HG03520 (cell line): ENCODE results near the gene NFATC2.

Source experiments
- ATAC-seq: cut with Tn5 transposase; IDR thresholded peaks from one replicate; pipeline ENCODE4 v1.9.1; 2021; ENCODE audit warnings: mild to moderate bottlenecking, moderate library complexity; ENCODE audit not compliant: unreplicated experiment

Gene NFATC2

GRCh38 chr20:51457533-51457932 lies 85.0 kb downstream of the NFATC2 start:
- ATAC-seq = no peak

GRCh38 chr20:51456511-51457509 lies 85.7 kb downstream of the NFATC2 start:
- ATAC-seq = no peak

GRCh38 chr20:51454250-51454865 lies 88.2 kb downstream of the NFATC2 start:
- ATAC-seq = no peak

GRCh38 chr20:51452734-51453365 lies 89.7 kb downstream of the NFATC2 start:
- ATAC-seq = no peak

- ATAC-seq = no peak
Measured at GRCh38 chr20:51452091-51452613, 90.4 kb downstream of the NFATC2 start.

- no peak for ATAC-seq
Measured at GRCh38 chr20:51451484-51451883, 91.0 kb downstream of the NFATC2 start.

- ATAC-seq = no peak
Measured at GRCh38 chr20:51450984-51451383, 91.5 kb downstream of the NFATC2 start.

GRCh38 chr20:51450221-51450712 lies 92.3 kb downstream of the NFATC2 start:
- no peak for ATAC-seq

- no peak for ATAC-seq
Measured at GRCh38 chr20:51449498-51450220, 92.9 kb downstream of the NFATC2 start.

- ATAC-seq = no peak
Measured at GRCh38 chr20:51447765-51448148, 94.8 kb downstream of the NFATC2 start.

- ATAC-seq = no peak
Measured at GRCh38 chr20:51447097-51447764, 95.3 kb downstream of the NFATC2 start.

- ATAC-seq = no peak
Measured at GRCh38 chr20:51446656-51447055, 95.9 kb downstream of the NFATC2 start.

- no peak for ATAC-seq
Measured at GRCh38 chr20:51446230-51446629, 96.3 kb downstream of the NFATC2 start.

- ATAC-seq = no peak
Measured at GRCh38 chr20:51445591-51445990, 96.9 kb downstream of the NFATC2 start.

GRCh38 chr20:51444922-51445438 lies 97.5 kb downstream of the NFATC2 start:
- ATAC-seq = no peak

GRCh38 chr20:51444467-51444866 lies 98.1 kb downstream of the NFATC2 start:
- no peak for ATAC-seq

GRCh38 chr20:51442602-51443001 lies 99.9 kb downstream of the NFATC2 start:
- ATAC-seq = no peak

GRCh38 chr20:51440589-51440988 lies 101.9 kb downstream of the NFATC2 start:
- ATAC-seq = no peak

GRCh38 chr20:51439160-51439689 lies 103.3 kb downstream of the NFATC2 start:
- no peak for ATAC-seq

GRCh38 chr20:51438136-51438535 lies 104.4 kb downstream of the NFATC2 start:
- ATAC-seq = no peak
